Measurements from ENCODE around the gene ITGBL1. TPM values are rescaled to one million over a fixed set of nuclear protein-coding genes. Genes with fewer than 3 reads are reported as not detected.

ITGBL1 gene
- total and polyA plus RNA-seq, 2 of the 8 experiments (the other 6 are each of a cell fraction or from before 2014, with no cell fraction given) = not detected

- no peaks in the 10 kb centered on the region for H3K79me1 ChIP-seq (ENCODE audit: low read depth, low read length)
- no peak for FAIRE-seq
Observed at GRCh38 chr13:101727118-101727517, 274.6 kb downstream of the ITGBL1 start.

More at GRCh38 chr13:101727118-101727517, 274.6 kb downstream of the ITGBL1 start:
- TF ChIP-seq RXRA (IDR thresholded peaks at IDR 0.05; ENCODE audit: insufficient read depth, low read depth, low read length) (no peak), ZNF274 (IDR thresholded peaks at IDR 0.05; ENCODE audit: borderline replicate concordance, extremely low read depth, low read length) (no peak), BACH1 (IDR thresholded peaks at IDR 0.05; ENCODE audit: low read length) (no peak), BCL11A (IDR thresholded peaks at IDR 0.05; ENCODE audit: low read depth in 2 of 2, low read length in 2 of 2) (no peak), CREB1 (IDR thresholded peaks at IDR 0.05) (no peak)
- ChIA-PET POLR2A (ENCODE audit: partially characterized antibody) (no interaction called here), CTCF (ENCODE audit: partially characterized antibody) (interaction anchor here (0.6 kb wide), 1 partner anchor 212 kb away, joined by 3 read pairs; no protein-coding TSS in a partner anchor)
- Histone ChIP-seq H2BK12ac (ENCODE audit: low read depth, low read length) (no peak overlapping the region), H2AFZ (ENCODE audit: low read length) (no peak overlapping the region), H3K79me2 (ENCODE audit: control insufficient read depth in 1 of 2, insufficient read depth in 2 of 2, low read length in 2 of 2) (no peaks in the 10 kb centered on the region), H4K91ac (replicated peaks; ENCODE audit: insufficient read length, low read length) (no peak overlapping the region), H2BK15ac (ENCODE audit: low read length) (no peak overlapping the region), H3K4ac (replicated peaks; ENCODE audit: insufficient read length, low read depth, low read length) (no peak overlapping the region), H4K5ac (ENCODE audit: insufficient read length, low read depth, low read length) (no peak overlapping the region), H3K27me3 (replicated peaks in 1 of 4; ENCODE audit: control insufficient read depth in 3 of 4, extremely low read depth in 1 of 4, insufficient read depth in 3 of 4, low read length in 3 of 4) (no peaks in the 10 kb centered on the region), H3K23ac (ENCODE audit: insufficient read length) (no peak overlapping the region), H3K23me2 (ENCODE audit: low read depth, low read length) (no peaks in the 10 kb centered on the region), H4K20me1 (replicated peaks in 1 of 2; ENCODE audit: control insufficient read depth in 1 of 2, insufficient read depth in 2 of 2, low read length in 2 of 2) (no peaks in the 10 kb centered on the region), H3K36me3 (ENCODE audit: control insufficient read depth in 2 of 4, insufficient read depth in 4 of 4, low read length in 3 of 4) (no peaks in the 10 kb centered on the region), H3K9me3 (ENCODE audit: insufficient read depth in 2 of 2, low read depth in 1 of 2, low read length in 1 of 2) (no peaks in the 10 kb centered on the region), H4K8ac (ENCODE audit: extremely low read depth, insufficient read depth, low read length) (no peak overlapping the region), H3K27ac (ENCODE audit: low read depth, low read length) (no peak overlapping the region), H2BK120ac (replicated peaks; ENCODE audit: low read depth, low read length) (no peak overlapping the region), H3K18ac (ENCODE audit: extremely low read depth, low read length) (no peak overlapping the region), H3K4me1 (replicated peaks in 1 of 4; ENCODE audit: control insufficient read depth in 3 of 4, insufficient read depth in 4 of 4, low read length in 3 of 4) (no peaks in the 10 kb centered on the region), H2AK5ac (ENCODE audit: low read depth, low read length) (no peak overlapping the region), H3K9ac (replicated peaks in 1 of 4; ENCODE audit: extremely low read depth in 1 of 4, low read depth in 3 of 4, low read length in 3 of 4) (no peak overlapping the region), H3K4me2 (ENCODE audit: insufficient read depth in 1 of 2, low read depth in 2 of 2, low read length in 2 of 2) (no peak overlapping the region), H3K4me3 (ENCODE audit: extremely low read depth in 1 of 4, insufficient read depth in 2 of 4, low read depth in 3 of 4, low read length in 4 of 4) (no peak overlapping the region), H2BK5ac (ENCODE audit: low read depth, low read length) (no peak overlapping the region), H3K56ac (replicated peaks; ENCODE audit: insufficient read length, low read depth, low read length) (no peak overlapping the region), H3K14ac (ENCODE audit: insufficient read length) (no peak overlapping the region), H2BK20ac (ENCODE audit: low read length) (no peak overlapping the region)
- WGBS, 2 experiments (ENCODE audit: extremely low coverage in 1 of 2, insufficient coverage in 1 of 2, insufficient read length in 1 of 2, insufficient replicate concordance in 2 of 2, low coverage in 1 of 2, low lambda C conversion rate in 2 of 2, missing lambda C conversion rate in 1 of 2) = 85% methylated on average over 1 of the region's 1 CpG; no CpG with 5 or more reads in 1 of the 2 experiments
- no peak for DNase-seq (ENCODE audit: low read depth in 1 of 2, low spot score in 2 of 2)
